GM19023 (cell line): ENCODE data around the gene KANK2.

Experiments
- ATAC-seq: cut with Tn5 transposase; IDR thresholded peaks from one replicate; pipeline ENCODE4 v1.9.1; 2021; ENCODE audit warnings: mild to moderate bottlenecking, moderate library complexity; ENCODE audit not compliant: unreplicated experiment

Gene KANK2

GRCh38 chr19:11226716-11227166 lies 29.4 kb upstream of the KANK2 start:
- no peak for ATAC-seq

- no peak for ATAC-seq
Measured at GRCh38 chr19:11225815-11226214, 28.5 kb upstream of the KANK2 start.

GRCh38 chr19:11225172-11225571 lies 27.8 kb upstream of the KANK2 start:
- no peak for ATAC-seq

- no peak for ATAC-seq
Measured at GRCh38 chr19:11224429-11224828, 27.1 kb upstream of the KANK2 start.

DNA sequence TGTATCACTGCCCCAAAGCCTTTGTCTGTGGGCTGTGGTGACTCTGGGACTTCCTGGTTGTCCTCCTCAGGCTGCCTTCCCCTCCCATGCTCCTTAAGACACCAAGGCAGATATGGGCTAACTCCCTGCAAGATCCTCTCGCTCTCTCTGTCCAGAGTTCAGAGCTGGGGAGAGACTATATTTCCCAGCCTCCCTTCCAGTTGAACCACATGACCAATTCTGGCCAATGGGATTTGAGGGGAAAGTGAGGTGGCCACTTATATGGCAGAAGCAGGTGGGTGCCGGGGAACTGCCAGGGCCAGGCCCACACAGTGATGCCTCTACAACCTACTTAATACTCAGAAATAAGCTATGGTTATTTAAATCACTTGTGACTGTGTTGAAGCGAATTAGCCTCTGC lies 25.9 kb upstream of the KANK2 start:
- ATAC-seq, result no peak

- ATAC-seq, result no peak
Measured at GRCh38 chr19:11221082-11221598, 23.8 kb upstream of the KANK2 start.

GRCh38 chr19:11214387-11214786 lies 17.0 kb upstream of the KANK2 start:
- ATAC-seq, result no peak

DNA sequence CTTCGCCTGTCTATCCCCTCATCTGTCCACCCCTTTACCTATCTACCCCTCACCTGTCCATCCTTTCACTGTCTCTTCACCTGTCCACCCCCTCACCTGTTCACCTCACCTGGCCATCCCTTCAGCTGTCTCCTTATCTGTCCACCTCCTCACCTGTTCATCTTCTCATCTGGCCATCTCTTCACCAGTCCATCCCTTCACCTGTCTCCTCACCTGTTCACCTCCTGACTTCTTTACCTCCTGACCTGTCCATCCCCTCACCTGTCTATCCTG lies 13.2 kb upstream of the KANK2 start:
- no peak for ATAC-seq

DNA sequence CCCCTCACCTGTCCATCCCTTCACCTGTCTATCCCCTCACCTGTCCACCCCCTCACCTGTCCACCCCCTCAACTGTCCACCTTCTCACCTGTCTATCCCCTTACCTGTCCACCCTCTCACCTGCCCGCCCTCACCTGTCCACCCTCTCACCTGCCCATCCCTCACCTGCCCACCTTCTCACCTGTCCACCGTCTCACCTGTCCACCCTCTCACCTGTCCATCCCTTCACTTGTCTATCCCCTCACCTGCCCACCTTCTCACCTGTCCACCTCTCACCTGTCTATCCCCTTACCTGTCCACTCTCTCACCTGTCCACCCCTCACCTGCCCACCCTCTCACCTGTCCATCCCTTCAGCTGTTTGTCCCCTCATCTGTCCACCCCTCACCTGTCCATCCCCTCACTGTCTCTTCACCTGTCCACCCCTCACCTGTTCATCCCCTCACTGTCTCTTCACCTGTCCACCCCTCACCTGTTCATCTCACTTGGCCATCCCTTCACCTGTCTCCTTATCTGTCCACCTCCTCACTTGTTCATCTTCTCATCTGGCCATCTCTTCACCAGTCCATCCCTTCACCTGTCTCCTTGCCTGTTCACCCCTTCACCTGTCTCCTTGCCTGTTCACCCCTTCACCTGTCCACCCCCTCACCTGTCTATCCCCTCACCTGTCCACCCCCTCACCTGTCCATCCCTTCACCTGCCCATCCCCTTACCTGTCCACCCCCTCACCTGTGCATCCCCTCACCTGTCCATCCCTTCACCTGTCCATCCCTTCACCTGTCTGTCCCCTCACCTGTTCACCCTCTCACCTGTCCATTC lies 12.7 kb upstream of the KANK2 start:
- ATAC-seq, result no peak

GRCh38 chr19:11208561-11209471 lies 11.5 kb upstream of the KANK2 start:
- no peak for ATAC-seq

GRCh38 chr19:11205939-11206570 lies 8.7 kb upstream of the KANK2 start:
- no peak for ATAC-seq

GRCh38 chr19:11204943-11205349 lies 7.6 kb upstream of the KANK2 start:
- ATAC-seq, result no peak

GRCh38 chr19:11204076-11204602 lies 6.8 kb upstream of the KANK2 start:
- ATAC-seq, result no peak

- ATAC-seq, result no peak
Measured at GRCh38 chr19:11203194-11204075, 6.1 kb upstream of the KANK2 start.

DNA sequence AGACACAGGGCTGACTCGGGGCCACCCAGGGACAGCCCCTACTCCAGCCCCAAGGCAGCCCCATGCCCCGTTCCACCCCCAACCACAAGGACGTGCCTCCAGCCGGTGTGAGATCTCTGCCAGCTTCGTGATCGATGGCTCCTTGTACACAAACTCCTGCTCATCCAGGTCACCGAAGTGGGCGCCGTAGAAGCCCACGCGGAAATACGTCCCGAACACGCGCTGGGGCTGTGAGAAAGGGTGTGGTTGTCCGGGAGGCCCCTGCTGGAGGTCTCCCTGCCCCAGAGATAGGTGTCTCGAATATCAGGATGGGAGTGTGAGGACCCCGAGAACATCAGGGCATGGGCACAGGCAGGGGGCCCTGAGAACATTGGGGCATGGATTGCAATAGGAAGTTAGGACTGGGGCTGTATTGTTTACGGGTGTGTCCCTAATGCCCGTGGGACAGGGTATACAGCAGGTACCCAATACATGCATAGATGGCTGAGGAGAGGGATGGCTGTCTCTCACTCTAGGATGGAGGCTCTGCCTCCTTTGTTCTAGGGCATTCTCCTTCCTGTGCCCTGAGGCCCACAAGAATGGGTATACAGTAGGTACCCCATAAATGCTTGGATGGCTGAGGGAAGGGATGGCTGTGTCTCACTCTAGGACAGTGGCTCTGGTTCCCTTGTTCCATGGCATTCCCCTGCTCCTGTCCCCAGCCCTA lies 5.3 kb upstream of the KANK2 start:
- no peak for ATAC-seq

DNA sequence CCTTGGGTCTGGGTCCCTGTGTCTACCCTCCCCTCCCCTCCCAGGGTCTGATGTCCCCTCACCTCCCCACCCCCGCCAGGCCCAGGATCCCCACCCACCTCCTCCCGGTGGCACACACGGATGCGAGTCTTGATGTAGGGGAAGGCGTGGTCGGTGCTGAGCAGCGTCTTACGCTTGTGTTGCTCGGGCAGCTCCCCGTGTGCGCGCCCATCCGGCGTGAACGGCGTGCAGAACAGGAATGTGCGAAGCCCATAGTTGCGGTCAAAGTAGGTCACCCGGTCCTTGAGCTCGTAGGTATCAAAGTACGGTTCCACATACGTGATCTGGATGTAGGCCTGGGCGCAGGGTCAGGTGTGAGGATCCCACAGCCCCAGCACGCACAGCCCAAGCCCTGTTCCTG lies 4.4 kb upstream of the KANK2 start:
- ATAC-seq, result no peak

GRCh38 chr19:11200931-11201330 lies 3.6 kb upstream of the KANK2 start:
- no peak for ATAC-seq

GRCh38 chr19:11200015-11200574 lies 2.8 kb upstream of the KANK2 start:
- no peak for ATAC-seq

GRCh38 chr19:11199517-11199916 lies 2.2 kb upstream of the KANK2 start:
- no peak for ATAC-seq
